ENCODE data around the gene MDC1. TPM values are rescaled to one million over a fixed set of nuclear protein-coding genes. Genes with fewer than 3 reads are reported as not detected.

MDC1 gene
- polyA plus RNA-seq, 1 donor: 20.2 TPM

DNA sequence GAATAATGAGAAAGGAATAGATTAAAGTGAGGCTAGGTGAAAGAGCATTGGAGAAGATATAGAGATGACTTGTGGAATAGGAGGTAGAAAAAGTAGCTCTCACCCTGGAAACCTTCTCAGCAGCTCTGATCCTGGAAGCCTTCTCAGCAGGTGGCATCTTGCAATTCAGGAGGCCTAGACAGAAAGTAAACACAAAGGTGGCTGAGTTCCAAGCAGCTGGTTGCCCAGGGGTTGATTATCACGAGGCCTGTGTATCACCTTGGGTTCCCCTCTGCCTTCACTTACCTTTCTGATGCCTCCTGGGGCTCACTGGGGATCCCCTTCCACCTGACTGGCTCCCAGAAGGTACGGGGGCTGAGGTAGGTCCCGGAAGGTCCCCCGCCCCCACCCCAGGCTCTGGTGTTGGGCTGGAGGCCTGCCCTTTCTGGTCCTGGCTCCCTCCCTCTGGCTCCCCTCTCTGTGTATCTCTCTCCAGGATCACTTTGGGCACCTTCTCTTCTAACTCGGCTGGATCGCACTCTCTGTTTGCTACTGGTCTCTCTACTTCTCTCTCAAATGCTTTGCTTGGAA is 9.7 kb downstream of the MDC1 start:
- no peak for DNase-seq (ENCODE audit: low read depth)

- no peak for DNase-seq (ENCODE audit: low read depth)
These were observed 11.5 kb downstream of the MDC1 start for GRCh38 chr6:30705620-30706019.

DNA sequence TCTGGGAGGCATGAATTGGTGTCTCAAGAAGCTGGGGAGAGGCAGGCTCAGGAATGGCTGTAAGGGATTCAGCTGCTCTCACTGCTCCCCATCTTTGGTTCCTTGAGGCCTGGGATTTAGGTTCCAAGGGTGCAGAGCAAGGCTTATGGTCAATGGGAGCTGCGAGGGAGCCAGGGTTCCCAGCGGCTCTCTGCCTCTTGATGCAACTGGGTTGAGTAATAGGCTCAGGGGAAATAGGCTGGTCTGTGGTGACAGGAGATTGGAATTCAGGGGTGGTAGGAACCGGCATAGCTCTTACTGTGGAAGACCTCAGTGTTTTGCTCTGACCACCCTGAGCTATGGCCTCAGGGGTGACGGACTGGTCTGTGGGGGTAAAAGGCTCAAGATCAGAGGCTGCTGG is 13.3 kb downstream of the MDC1 start:
- no peak for DNase-seq (ENCODE audit: low read depth)

GRCh38 chr6:30703011-30703410 is 14.1 kb downstream of the MDC1 start:
- DNase-seq (ENCODE audit: low read depth): no peak

DNA sequence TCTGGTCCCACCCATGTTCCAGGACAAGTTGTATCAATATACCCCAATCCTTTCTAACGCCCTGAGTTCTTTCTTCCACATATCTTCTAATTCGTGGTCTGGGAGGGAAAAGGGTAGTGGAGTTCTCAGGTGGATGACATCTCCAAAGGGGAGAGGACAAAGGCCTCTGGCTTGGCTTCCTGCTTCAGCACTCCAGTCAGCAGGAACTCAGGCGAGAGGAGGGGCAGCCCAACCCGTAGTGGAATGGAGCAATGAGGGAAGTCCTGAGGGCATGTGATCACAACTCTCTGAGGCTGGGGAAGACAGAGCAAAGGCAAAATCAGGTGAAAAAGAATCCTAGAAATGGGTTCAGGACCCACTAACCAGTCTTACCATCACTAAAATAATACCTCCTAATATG is 16.7 kb downstream of the MDC1 start:
- no peak for DNase-seq (ENCODE audit: low read depth)

DNA sequence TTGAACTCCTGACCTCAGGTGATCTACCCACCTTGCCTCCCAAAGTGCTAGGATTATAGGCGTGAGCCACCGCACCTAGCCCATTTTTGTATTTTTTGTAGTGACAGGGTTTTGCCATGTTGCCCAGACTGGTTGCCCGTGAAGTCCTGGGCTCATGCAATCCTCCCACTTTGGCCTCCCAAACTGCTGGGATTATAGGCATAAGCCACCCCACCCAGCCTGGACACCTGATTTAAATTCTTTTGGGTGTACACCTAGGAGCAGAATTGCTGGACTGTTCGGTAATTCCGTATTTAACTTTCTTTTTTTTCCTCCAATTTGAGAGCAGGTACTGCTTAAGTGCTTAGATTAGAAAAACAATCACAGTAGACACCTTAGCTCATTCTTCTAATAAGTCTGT is 20.6 kb downstream of the MDC1 start:
- no peak for DNase-seq (ENCODE audit: low read depth)

DNA sequence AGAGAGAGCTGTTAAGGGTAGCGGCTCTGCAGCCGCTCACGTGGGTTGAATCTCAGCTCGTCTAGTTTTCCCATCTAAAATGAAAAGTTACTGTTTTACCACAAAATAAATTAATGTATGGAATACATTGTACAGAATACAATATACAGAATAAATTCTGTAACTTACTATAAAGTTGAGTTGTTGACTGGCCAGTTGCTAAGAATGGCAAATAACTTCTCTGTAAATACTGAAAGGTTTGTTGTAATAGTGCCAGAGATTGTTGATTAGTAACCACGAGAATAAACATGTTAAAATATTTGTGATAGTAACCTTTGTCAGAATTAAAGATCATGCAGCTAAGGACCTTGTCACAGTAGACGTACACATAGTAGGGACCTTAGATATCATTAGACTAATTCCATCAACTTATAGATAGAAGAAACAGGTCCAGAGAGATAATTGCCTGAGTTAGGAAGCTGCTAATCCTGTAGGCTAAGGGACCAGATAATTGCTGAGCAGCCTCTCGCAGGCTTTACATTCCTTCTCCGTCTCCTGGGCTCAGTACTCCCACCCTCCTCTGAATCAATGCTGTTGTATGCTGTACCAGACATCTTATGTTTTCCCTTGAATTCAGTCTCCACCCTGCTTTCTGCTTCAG is 25.8 kb downstream of the MDC1 start:
- no peak for DNase-seq (ENCODE audit: low read depth)

- DNase-seq (ENCODE audit: low read depth): no peak
These were observed 26.5 kb downstream of the MDC1 start, which contains the start of gene NRM for GRCh38 chr6:30690403-30691207. TSS of gene NRM (minus strand) at chr6:30690984. CDS start at chr6:30690974, 10 bp downstream.

- no peak for DNase-seq (ENCODE audit: low read depth)
These were observed 27.1 kb downstream of the MDC1 start for GRCh38 chr6:30689985-30690384.

GRCh38 chr6:30689022-30689865 is 27.8 kb downstream of the MDC1 start:
- no peak for DNase-seq (ENCODE audit: low read depth)

- DNase-seq (ENCODE audit: low read depth): no peak
These were observed 28.5 kb downstream of the MDC1 start for GRCh38 chr6:30688569-30688968.

- no peak for DNase-seq (ENCODE audit: low read depth)
These were observed 29.2 kb downstream of the MDC1 start for GRCh38 chr6:30687659-30688431.

DNA sequence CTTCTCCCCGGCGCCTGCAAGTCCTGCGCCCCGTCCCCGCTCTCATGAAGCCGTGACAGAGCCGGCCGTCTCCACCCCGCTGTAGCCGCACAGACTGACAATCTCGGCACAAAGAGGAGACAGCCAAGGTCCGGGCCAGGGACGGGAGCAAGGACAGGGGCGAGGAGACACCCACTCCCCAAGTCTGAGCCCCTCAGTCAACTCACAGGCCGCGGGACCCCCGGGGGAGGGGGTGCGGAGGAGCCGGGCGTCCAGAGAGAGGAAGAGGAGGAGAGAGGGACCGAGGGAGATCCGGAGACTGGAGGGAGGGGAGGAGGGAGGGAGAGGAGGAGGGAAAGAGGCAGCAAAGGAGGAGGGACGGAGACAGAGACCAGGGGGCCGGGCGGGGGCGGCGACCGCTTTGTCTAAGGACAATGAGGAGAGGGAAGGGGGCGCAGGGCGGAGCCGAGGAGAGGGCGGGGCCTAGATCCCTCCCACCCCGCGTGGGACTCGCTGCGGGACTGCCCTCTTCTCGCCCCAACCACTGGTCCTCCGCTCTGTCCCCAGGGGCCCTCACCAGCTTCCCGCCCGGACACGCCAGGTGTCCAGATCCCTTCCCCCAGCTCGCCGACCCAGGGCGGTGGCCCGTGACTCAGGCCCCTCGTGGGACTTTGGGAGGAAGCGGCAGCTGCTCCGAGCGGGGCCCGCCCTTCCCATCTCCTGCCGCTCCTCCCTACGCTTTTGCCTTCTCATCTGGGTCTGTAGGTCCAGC is 30.0 kb downstream of the MDC1 start:
- peak; percentile 79 for DNase-seq (ENCODE audit: low read depth)

DNA sequence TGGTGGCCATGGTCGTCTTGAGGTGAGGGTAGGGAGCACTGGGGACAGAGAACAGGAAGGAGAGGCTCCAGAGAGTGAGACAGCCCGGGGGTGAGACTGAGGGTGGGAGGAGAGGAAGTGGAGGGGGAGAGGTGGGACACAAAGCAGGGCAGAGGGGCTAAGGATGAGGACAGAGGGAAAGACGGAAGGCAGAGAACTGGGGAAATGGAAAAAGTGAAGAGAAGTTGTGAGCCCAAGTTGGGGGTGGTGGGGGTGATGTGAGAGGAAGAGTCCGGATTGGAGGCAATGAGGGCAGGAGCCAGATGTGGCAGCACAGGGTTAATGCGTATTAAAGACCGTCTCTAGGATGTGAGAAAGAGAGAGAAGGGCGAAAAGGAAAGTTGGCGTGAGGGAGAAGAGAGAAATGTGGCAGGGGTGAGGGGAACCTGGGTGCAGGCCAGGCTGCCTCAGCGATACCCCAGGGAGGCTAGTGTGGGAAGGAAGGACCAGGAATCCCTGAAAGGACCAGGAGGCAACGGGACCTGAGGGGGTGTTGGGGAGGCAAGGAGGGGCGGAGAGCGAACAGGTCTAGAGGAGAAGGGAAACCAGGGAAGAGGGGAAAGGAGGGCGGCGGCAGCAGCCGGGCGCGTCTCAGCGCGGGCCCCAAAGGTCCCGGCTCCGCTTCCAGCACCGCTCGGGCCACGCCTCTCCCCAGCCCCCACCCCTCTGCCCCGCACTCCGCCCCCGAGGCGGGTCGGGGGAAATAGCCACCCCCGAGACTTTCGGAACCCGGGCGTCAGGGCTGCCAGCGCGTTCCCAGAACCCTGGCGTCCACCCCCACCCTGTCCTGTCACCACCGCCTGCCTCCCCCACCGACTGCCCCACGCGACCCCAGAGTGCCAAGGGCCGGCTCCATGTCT is 30.8 kb downstream of the MDC1 start, which contains the start of gene PPP1R18:
Gene PPP1R18 (minus strand): TSS at position 637 of the 899 bp plus-strand sequence. CDS start 627 bp downstream, at position 10.
- DNase-seq (ENCODE audit: low read depth): no peak

DNA sequence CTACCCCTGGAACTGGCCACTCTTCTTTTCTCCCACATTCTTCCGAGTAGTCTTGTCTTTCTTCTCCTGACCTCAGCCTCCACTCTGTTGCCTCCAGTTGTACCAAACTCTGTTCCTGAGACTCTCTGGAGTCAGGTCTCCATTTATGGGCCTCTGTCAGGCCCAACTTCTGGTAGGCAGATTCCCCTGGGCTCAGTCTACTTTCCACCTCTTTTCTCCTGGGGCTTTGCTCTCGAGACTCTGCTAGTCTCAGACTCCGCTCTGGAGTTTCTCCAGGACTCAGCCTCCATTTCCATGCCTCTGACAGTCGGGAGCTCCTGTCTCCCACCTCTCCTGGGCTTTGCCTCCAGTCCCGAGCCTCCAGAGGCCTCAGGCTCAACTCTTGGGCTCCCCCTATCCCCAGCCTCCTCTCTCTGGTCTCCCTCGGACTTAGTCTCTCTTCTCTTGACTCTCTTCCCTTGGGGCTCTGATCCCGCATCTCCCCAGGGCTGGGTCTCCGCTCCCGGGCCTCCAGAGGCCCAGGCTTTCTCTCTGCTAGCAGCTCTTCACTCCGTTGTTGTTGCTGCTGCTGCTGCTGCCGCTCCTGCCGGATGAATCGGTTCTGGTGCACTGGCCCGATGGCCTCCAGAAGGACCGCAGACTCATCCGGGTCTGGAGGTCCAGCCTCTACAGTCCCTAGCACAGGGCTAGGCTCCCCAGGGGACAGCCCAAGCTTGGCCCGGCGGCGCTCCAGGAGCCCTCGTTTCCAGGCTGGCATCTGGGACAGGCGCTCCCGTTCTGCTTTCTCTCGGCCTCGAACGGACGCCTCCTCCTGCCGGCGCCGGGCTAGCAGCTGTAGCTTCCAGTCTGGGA is 31.7 kb downstream of the MDC1 start:
- no peak for DNase-seq (ENCODE audit: low read depth)

- no peak for DNase-seq (ENCODE audit: low read depth)
These were observed 32.5 kb downstream of the MDC1 start for GRCh38 chr6:30684386-30685156.

DNA sequence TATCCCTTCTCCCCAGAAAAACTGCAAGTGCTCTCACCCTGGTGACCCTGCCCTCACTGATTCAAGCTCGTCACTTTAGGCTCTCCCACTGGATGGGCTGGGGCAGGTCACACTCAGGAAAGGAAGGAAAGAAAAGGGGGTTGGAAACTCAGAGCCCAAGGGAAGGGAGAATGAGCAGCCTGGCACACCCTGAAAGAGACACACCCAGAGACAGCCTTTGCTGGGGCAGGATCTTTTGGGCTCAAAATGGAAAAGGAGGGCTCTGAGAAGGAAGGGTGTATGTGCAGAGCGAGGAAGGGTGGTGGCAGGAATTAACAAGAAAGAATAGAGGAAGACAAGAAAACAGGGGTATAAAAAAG is 33.1 kb downstream of the MDC1 start:
- no peak for DNase-seq (ENCODE audit: low read depth)

All from forelimb muscle (tissue), 1 donor.